ENCODE measurements around the gene SLC25A33. TPM values are rescaled to one million over a fixed set of nuclear protein-coding genes. Genes with fewer than 3 reads are reported as not detected.
"Not testable (repeated sequence)": the region's sequence is repeated elsewhere in the genome, so short reads cannot be mapped to it uniquely, and the experiment has no call there.

SLC25A33 gene, protein sequence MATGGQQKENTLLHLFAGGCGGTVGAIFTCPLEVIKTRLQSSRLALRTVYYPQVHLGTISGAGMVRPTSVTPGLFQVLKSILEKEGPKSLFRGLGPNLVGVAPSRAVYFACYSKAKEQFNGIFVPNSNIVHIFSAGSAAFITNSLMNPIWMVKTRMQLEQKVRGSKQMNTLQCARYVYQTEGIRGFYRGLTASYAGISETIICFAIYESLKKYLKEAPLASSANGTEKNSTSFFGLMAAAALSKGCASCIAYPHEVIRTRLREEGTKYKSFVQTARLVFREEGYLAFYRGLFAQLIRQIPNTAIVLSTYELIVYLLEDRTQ
- 1 to 10 TPM; 4.2 to 5.6 (median 4.9) TPM for polyA plus RNA-seq (ENCODE audit: insufficient read length in 4 of 4)

DNA sequence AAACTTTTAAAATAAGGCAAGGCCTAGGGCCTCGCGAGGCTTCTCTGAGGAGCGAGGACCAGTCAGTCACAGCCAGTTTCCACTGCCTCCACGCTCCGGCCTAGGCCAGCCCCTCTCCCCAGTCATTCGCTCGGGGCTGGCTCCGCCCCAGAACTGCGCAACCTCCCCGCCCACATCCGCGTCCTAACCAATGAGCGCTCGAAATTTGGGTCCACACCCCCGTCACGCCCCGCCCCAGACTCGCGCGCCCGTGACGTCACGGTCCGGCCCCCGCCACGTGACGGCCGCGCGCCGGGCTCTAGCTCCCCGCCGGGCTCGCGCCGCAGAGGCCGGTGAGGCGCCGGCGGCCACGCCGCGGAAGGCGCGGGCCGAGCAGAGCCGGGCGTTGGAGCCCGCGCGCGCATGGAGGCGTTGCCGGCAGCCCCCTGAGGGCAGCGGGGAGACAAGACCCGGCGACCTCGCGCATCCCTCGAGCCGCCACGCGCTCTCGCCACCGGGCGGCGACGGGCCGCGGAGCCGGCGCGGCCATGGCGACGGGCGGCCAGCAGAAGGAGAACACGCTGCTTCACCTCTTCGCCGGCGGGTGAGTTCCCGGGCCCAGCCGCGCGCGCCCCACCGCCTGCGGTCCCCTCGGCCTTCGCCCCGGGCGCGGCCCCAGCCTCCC lies at the start of gene SLC25A33:
Gene SLC25A33, plus strand, starts transcription at position 301 of the 664 bp plus-strand sequence. Its CDS starts 227 bp downstream, at position 528.
- DNase-seq (ENCODE audit: low read depth in 4 of 4, low spot score in 3 of 4) = peak; percentile 95 to 97 (median 96)

DNA sequence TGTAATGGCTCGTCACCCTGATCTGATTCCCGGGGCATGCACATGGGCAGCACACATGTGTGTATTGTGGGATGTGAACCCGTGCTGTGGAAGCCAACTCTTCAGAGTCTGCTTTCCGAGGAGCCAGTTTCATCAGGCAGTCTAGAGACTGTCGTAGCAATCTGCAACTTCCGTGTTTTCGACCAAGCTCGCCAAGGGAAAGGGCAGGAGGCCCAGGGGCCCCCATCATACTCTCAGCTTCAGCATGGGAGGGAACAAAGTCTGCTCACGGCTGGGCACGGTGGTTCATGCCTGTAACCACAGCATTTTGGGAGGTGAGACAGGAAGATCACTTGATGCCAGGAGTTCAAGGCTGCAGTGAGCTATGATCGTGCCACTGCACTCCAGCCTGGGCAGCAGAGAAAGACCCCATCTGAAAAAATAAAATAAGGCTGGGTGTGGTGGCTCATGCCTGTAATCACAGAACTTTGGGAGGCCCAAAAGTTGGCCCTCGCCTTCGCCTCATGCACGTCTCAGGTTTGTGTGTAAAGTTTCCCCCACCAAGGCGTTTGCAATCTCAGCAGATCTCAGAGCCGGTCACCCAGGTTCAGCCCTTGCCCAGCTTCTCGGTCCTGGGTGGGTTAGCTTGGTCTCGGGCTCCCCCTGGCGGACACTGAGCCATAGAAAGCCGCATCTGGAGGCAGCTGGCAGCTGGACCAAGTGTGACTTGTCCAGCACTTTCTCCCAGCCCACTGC lies 48.5 kb upstream of the SLC25A33 start:
- DNase-seq (ENCODE audit: low read depth in 4 of 4, low spot score in 3 of 4) = peak; percentile 70 to 82 (median 72)

DNA sequence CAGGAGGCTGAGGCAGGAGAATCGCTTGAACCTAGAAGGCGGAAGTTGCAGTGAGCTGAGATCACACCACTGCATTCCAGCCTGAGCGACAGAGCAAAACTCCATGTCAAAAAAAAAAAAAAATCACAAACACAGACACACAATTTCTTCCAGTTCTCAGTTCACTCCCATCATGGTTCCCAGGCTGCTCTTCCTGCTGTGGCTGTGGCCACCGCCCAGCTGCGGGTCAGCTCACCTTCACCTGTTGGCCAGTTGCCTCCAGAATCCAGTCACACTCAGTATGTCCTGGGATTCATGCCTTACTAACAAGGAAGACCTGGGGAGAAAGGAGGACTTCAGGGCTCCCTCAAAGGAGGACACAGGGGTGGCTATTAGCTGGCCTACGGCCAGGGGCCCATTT lies 45.9 kb upstream of the SLC25A33 start:
- DNase-seq (ENCODE audit: low read depth in 4 of 4, low spot score in 3 of 4) = no peak

DNA sequence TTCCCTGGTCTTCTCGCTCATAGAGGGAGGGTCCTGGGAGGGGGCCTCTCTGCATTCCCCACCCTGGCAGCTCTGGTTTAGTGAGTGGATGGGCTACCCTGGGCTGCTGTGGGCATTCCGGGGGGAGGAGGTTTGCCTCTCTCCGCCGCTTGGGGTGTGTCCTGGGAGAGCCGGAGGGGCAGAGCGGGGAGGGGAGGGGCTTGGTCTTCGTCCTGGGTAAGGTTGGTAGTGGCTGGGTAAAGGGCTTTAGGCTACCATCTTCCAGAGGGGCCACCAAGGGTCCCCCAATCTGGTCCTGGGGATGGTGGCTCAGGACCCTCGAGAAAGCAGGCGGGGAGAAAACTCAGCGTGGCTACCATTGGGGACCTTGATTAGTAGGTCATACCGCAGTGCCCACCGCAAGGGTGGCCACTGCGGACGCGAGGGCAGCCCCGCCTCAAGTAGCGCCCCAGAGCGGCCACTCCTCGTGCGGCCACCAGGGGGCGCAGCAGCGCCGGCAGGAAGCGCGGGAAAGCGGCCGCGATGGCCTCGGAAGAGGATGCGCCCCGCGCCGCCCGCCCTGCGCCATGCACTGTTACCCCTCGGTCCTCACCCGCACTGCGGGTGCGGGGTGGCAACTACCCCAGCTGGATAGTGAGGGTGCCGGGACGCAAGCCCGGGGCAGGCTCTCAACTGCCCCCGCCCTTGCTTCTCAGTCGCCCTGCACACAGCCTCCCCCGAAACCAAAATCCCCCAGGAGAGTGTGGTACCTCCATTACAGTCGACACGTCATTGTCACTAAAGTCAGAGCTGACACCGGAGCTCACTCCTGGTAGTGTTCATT lies 44.1 kb upstream of the SLC25A33 start:
- peak in 1 of 4 donors; percentile 49 for DNase-seq (ENCODE audit: low read depth in 4 of 4, low spot score in 3 of 4)

DNA sequence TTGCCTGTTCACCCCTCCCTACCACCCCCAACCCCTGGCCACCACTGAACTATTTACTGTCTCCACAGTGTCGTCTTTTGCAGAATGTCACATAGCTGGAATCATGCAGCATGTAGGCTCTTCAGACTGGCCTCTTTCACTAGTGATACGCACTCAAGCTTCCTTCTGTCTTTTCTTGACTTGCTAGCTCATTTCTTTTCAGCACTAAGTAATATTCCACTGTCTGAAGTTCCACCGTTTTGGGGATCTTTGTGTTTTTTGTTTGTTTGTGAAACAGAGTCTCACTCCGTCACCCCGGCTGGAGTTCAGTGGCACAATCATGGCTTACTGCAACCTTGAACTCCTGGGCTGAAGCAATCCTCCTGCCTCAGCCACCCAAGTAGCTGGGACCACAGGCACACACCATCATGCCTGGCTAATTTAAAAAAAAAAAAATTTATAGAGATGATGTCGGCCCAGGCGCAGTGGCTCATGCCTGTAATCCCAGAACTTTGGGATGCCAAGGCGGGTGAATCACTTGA lies 43.4 kb upstream of the SLC25A33 start:
- DNase-seq (ENCODE audit: low read depth in 4 of 4, low spot score in 3 of 4) = no peak

DNA sequence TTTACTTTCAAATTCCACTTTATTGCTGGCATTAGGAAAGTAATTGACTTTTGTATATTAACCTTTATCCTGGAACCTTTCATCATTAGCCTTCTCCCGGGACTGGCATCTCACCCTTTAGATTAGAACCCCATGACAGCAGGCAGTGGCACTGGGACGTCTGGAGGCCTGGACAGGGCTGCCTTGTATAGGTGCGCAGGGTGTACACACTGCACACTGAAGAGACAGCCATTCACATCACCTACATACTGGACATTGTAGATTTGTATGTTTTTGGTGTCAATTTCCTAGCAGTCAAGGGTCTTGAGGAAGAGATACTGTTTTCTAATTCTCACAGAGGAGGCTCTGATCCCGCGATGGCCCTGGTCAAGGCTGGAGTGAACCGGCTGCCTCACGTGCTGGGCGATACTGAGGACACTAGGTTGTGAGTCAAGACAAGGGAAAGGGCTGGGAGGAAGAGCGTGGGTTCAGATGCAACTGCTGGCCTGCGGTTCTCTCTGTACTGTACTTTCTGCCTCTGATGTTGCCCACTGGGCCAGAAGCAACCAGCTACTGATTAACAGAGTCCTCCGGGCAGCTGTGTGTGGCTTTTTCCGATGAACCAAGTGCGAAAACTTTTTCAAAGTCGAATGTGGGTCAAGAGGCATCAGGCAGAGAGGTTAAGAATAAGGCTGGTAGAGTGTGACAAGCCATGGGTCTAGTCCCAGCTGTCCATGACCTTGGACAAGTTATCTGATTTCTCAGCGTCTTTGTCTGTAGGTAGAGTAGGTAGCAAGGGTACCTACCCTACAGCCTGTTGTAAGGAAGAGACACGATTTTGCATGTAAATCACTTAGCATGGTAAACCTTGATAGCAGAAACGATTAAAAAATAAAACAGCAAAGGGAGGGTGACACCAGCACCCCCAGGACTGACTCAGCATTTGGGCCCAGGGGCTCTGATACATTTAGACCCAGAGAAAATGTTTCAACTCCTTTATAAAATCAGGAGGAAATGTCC lies 38.2 kb upstream of the SLC25A33 start:
- peak in 1 of 4 donors; percentile 43 for DNase-seq (ENCODE audit: low read depth in 4 of 4, low spot score in 3 of 4)

DNA sequence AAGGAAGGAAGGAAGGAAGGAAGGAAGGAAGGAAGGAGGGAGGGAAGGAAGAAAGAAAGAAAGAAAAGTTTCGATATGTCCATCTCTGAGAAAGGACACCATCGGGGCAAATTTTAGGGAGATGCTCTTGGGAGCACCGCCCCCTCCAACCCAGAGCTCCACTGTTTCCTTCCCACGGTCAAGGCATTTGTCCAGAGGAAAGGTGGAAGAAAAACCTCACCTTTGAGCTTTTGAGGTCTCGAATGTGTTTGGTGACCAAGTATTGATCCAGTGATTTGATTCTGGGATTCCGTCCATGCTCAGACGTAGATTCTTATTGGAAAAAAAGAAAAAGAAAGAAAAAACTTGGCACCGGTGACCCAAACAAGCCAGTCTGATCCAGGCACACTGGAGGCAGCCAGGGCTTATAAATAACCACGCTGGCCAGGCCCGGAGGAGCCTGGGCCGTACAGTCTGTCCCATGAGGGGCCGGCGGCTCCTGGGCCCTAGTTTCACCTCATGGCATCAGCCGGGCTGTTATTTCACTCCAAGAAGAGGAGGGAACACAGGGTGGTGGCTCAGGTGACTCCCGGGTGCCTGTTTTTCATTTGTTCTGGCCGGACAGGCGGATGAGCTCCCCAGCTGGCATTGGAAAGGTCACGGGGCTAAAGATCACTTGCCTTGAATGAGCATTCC lies 36.1 kb upstream of the SLC25A33 start:
- DNase-seq (ENCODE audit: low read depth in 4 of 4, low spot score in 3 of 4) = no peak

DNA sequence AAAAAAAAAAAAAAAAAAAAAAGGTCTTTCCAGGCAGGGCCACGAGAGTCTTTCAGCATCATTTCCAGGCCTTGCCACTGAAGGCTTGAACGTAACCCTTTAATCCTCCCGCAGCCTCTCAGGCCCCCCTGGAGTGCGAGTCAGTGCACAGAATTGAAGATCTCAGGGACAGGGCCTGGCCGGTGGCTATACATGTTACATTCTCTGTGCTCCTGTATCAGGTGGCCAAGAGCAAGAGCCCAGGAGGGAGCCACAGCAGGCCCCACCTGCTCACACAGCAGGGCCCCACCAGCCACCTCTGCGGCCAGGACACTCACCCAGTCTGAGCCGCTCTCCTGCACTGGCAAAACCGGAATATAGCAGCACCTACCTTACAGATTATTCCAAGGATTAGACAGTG lies 34.1 kb upstream of the SLC25A33 start:
- DNase-seq (ENCODE audit: low read depth in 4 of 4, low spot score in 3 of 4) = no peak

DNA sequence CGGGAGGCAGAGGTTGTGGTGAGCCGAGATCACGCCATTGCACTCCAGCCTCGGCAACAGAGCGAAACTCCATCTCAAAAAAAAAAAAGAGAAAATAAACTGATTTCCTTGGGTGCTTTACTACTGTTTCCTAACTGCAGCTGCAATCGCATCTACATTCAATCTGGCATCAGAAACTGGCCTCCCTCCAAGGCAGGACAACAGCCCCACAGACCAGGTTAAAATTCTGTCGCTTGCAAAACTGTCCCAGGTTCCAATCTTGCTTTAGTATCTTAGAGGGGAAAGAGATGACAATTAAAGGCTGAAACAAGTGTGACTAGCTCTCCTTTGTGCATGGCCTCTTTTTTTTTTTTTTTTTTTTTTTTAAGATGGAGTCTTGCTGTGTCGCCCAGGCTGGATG lies 32.4 kb upstream of the SLC25A33 start:
- DNase-seq (ENCODE audit: low read depth in 4 of 4, low spot score in 3 of 4) = no peak

DNA sequence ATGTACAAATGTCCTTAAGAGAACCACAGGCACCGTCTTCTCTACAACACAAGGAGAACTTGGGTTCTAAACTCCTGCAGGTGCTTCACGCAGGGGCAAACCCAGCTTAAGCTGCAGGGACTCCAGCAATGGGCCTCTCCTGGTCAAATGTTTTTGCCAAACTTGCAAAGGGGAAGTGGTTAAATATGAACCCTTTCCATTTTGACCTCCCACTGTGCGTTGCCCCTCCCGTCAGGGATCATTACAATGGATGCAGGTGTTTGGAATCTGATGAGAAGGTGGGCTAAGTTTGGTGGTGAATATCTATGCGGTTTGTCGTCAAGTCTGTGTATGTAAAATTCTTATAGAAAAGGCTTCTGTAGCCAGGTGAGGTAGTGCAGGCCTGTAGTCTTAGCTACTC lies 29.1 kb upstream of the SLC25A33 start:
- no peak for DNase-seq (ENCODE audit: low read depth in 4 of 4, low spot score in 3 of 4)

DNA sequence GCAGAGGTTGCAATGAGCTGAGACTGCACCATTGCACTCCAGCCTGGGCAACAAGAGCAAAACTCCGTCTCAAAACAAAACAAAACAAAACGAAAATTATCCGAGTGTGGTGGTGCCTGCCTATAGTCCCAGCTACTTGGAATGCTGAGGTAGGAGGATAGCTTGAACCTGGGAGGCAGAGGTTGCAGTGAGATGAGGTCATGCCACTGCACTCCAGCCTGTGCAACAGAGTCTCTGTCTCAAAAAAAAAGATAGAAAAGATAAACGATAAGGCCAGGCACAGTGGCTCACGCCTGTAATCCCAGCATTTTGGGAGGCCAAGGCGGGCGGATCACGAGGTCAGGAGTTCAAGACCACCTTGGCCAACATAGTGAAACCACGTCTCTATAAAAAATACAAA lies 23.7 kb upstream of the SLC25A33 start:
- not testable (repeated sequence) for DNase-seq (ENCODE audit: low read depth in 4 of 4, low spot score in 3 of 4)

DNA sequence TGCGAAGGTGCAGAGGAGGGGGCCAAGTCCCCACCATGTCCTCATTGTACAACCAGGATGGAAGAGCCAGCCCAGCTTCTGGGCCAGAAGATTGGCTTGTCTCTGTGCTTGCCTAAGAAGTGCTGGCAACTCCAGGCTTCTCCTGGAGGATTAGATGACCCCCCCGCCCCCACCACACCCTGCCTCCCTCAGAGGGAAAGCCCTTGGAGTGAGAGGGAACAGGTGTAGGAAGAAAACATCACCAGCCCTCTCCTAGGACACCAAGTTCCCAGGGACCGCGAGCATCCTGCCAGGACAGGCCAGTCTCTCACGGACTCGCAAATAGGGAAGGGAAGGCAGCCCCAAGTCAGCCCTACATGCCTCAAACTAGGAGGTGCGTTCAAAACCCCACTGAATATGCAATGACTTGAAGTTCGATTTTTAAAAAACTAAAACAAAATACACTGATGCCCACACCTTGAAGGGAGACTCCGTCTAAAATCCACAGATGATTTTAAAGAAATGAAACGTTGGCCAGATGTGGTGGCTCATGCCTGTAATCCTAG lies 20.7 kb upstream of the SLC25A33 start:
- DNase-seq (ENCODE audit: low read depth in 4 of 4, low spot score in 3 of 4) = no peak

DNA sequence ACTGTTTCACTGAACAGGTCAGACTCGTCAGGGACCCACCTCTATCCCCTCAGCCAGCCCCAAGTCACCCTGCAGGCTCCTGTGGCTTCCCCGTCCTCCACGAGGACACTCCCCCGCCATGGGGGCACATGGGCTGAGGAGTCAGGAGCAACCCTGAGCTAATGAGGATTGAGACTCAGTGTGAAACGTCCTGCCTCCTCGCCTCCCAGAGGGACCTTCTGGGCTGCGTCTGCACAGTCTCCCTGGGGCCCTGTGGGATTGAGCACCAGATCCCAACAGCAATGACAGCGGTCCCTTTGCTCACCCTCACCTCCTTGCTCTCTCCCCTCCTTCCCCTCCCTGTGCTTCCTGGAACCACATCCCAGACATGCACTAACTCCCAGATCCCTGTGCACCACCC lies 18.9 kb upstream of the SLC25A33 start:
- DNase-seq (ENCODE audit: low read depth in 4 of 4, low spot score in 3 of 4) = no peak

DNA sequence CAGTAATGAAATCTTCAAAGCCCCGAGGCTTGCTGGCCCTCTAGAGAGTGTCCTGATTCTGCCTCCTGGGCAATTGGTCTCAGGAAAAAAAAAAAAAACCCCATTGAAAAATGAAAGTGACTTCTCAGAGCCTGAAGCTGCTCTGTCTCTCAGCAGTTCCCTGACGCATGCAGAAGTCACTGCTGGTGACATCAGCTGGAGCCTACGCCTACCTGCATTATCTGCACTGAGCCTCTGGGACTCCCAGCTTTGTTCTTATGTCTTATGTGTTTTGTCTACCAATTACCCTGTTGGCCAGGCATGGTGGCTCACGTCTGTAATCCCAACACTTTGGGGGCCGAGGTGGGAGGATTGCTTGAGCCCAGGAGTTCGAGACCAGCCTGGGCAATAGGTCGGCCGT lies 10.1 kb upstream of the SLC25A33 start:
- no peak for DNase-seq (ENCODE audit: low read depth in 4 of 4, low spot score in 3 of 4)

DNA sequence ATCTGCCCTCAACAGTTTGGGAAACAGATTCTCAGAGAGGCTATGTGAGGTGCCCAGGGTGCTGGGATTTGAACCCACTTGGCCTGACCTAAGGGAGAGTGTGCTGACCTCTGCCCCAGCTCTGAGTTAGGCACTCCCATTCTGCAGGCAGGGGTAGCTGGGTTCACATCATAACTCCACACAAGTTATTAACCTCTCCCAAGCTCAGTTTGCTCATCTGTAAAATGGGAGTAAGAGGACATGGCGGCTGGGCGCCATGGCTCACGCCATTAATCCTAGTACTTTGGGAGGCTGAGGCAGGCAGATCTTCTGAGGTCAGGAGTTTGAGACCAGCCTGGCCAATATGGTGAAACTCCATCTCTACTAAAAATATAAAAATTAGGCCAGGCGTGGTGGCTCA lies 8.9 kb upstream of the SLC25A33 start:
- no peak for DNase-seq (ENCODE audit: low read depth in 4 of 4, low spot score in 3 of 4)

DNA sequence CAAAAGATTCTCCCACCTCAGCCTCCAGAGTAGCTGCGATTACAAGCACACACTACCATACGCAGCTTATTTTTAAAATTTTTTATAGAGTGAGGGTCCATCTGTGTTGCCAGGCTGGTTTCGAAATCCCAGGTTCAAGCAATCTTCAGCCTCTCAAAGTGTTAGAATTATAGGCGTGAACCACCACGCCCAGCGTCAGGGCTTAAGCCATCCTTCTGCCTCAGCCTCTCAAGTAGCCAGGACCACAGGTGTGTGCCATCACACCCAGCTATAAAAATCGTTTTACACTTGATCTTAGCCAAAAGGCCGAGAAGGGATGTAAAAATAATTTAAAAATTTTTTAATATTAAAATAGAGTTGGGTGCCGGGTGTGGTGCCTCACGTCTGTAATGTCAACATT lies 4.3 kb upstream of the SLC25A33 start:
- no peak for DNase-seq (ENCODE audit: low read depth in 4 of 4, low spot score in 3 of 4)

DNA sequence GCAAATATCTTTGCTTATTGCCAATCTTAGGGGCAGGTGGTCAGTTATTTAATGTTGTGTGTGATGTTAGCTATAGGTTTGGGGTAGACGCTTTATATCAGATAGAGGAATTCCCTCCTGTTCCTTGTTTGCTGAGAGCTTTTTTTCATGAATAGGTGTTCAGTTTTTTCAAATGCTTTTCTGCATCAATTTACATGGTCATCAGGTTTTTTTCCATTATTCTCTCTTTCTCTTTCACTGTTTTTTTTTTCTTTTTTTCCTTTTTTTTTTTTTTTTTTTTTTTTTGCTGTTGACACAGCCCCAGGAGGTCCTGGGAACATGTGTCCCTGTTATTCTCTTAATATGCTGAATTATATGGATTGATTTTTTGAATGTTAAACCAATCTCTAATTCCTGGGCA lies 3.0 kb upstream of the SLC25A33 start:
- DNase-seq (ENCODE audit: low read depth in 4 of 4, low spot score in 3 of 4) = no peak
